ENCODE data around the gene SDK2. TPM values are rescaled to one million over a fixed set of nuclear protein-coding genes. Genes with fewer than 3 reads are reported as not detected.

Gene SDK2
- polyA plus RNA-seq, 1 of the 3 experiments (the other 2 are of a cell fraction): 0.02 TPM

DNA sequence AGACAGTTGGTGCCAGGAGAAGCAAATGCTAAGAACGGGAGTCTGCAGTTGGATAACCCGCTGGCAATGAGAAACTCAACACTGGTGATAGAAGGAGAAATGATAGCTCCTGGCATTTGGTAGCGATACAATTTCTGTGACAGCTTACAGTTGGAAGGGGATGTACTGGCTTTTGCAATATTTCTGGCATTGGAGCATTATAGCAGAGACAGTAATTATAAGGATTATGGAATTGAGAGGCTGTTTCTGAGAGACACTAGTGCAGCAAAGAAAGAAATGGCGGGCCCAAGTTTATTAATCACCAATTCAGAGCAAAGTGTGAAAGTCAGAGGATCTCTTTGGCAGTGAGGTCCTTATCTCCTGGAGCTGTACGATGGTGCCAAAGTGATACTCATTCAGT lies 16.1 kb upstream of the SDK2 start:
- DNase-seq: no peak
- POLR2A ChIA-PET: no interaction called here
- H2AFZ ChIP-seq (ENCODE audit: low read depth): no peak overlapping the region
- no peaks in the 10 kb centered on the region for H4K20me1 ChIP-seq (ENCODE audit: insufficient read depth)
- 35% methylated on average over 5 of the region's 5 CpGs for WGBS (ENCODE audit: low lambda C conversion rate)
- H3K4me1 ChIP-seq (ENCODE audit: control insufficient read depth in 1 of 2, insufficient read depth in 2 of 2, low read depth in 1 of 2, low read length in 1 of 2): no peaks in the 10 kb centered on the region
- no peaks in the 10 kb centered on the region for H3K9me2 ChIP-seq
- CTCF ChIA-PET: interaction anchor here (1.6 kb wide), 1 partner anchor 13 kb away, joined by 9 read pairs; no protein-coding TSS in a partner anchor
- H3K27me3 ChIP-seq (ENCODE audit: insufficient read depth): no peaks in the 10 kb centered on the region
- H3K4me3 ChIP-seq (ENCODE audit: low read depth in 2 of 2, low read length in 1 of 2): no peak overlapping the region
- no peaks in the 10 kb centered on the region for H3K79me2 ChIP-seq (ENCODE audit: insufficient read depth)
- H3K4me2 ChIP-seq: no peak overlapping the region
- no peak overlapping the region for H3K27ac ChIP-seq (ENCODE audit: low read depth in 2 of 2, low read length in 1 of 2)
- TF ChIP-seq CHD2 (IDR thresholded peaks at IDR 0.05; ENCODE audit: low read length, partially characterized antibody): no peak
- TF ChIP-seq, protein P1, sequence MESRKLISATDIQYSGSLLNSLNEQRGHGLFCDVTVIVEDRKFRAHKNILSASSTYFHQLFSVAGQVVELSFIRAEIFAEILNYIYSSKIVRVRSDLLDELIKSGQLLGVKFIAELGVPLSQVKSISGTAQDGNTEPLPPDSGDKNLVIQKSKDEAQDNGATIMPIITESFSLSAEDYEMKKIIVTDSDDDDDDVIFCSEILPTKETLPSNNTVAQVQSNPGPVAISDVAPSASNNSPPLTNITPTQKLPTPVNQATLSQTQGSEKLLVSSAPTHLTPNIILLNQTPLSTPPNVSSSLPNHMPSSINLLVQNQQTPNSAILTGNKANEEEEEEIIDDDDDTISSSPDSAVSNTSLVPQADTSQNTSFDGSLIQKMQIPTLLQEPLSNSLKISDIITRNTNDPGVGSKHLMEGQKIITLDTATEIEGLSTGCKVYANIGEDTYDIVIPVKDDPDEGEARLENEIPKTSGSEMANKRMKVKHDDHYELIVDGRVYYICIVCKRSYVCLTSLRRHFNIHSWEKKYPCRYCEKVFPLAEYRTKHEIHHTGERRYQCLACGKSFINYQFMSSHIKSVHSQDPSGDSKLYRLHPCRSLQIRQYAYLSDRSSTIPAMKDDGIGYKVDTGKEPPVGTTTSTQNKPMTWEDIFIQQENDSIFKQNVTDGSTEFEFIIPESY (IDR thresholded peaks at IDR 0.05; ENCODE audit: borderline replicate concordance, low read depth): no peak
- TF ChIP-seq, protein P2, sequence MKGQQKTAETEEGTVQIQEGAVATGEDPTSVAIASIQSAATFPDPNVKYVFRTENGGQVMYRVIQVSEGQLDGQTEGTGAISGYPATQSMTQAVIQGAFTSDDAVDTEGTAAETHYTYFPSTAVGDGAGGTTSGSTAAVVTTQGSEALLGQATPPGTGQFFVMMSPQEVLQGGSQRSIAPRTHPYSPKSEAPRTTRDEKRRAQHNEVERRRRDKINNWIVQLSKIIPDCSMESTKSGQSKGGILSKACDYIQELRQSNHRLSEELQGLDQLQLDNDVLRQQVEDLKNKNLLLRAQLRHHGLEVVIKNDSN (IDR thresholded peaks at IDR 0.05; ENCODE audit: borderline replicate concordance, low read depth): no peak
- TF ChIP-seq POLR2AphosphoS5 (IDR thresholded peaks at IDR 0.05; ENCODE audit: low read depth, low read length): no peak
- no peak for TF ChIP-seq TEAD4 (IDR thresholded peaks at IDR 0.05; ENCODE audit: borderline replicate concordance, insufficient read depth)
- no peak for TF ChIP-seq FOXM1 (IDR thresholded peaks at IDR 0.05; ENCODE audit: low read depth)
- TF ChIP-seq YY1 (IDR thresholded peaks at IDR 0.05; ENCODE audit: low read depth): no peak
- TF ChIP-seq, protein P3, sequence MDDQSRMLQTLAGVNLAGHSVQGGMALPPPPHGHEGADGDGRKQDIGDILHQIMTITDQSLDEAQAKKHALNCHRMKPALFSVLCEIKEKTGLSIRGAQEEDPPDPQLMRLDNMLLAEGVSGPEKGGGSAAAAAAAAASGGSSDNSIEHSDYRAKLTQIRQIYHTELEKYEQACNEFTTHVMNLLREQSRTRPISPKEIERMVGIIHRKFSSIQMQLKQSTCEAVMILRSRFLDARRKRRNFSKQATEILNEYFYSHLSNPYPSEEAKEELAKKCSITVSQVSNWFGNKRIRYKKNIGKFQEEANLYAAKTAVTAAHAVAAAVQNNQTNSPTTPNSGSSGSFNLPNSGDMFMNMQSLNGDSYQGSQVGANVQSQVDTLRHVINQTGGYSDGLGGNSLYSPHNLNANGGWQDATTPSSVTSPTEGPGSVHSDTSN (IDR thresholded peaks at IDR 0.05): no peak
- TF ChIP-seq EP300 (IDR thresholded peaks at IDR 0.05; ENCODE audit: borderline replicate concordance in 1 of 2, low read depth in 1 of 2, low read length in 1 of 2): no peak
- no peak for TF ChIP-seq FOXJ3 (CRISPR knock-in tag; IDR thresholded peaks at IDR 0.05)
- TF ChIP-seq, protein P4, sequence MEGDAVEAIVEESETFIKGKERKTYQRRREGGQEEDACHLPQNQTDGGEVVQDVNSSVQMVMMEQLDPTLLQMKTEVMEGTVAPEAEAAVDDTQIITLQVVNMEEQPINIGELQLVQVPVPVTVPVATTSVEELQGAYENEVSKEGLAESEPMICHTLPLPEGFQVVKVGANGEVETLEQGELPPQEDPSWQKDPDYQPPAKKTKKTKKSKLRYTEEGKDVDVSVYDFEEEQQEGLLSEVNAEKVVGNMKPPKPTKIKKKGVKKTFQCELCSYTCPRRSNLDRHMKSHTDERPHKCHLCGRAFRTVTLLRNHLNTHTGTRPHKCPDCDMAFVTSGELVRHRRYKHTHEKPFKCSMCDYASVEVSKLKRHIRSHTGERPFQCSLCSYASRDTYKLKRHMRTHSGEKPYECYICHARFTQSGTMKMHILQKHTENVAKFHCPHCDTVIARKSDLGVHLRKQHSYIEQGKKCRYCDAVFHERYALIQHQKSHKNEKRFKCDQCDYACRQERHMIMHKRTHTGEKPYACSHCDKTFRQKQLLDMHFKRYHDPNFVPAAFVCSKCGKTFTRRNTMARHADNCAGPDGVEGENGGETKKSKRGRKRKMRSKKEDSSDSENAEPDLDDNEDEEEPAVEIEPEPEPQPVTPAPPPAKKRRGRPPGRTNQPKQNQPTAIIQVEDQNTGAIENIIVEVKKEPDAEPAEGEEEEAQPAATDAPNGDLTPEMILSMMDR (IDR thresholded peaks at IDR 0.05): no peak
- TF ChIP-seq EZH2phosphoT487 (IDR thresholded peaks at IDR 0.05; ENCODE audit: borderline replicate concordance, low read depth): no peak
- TF ChIP-seq, protein P5, sequence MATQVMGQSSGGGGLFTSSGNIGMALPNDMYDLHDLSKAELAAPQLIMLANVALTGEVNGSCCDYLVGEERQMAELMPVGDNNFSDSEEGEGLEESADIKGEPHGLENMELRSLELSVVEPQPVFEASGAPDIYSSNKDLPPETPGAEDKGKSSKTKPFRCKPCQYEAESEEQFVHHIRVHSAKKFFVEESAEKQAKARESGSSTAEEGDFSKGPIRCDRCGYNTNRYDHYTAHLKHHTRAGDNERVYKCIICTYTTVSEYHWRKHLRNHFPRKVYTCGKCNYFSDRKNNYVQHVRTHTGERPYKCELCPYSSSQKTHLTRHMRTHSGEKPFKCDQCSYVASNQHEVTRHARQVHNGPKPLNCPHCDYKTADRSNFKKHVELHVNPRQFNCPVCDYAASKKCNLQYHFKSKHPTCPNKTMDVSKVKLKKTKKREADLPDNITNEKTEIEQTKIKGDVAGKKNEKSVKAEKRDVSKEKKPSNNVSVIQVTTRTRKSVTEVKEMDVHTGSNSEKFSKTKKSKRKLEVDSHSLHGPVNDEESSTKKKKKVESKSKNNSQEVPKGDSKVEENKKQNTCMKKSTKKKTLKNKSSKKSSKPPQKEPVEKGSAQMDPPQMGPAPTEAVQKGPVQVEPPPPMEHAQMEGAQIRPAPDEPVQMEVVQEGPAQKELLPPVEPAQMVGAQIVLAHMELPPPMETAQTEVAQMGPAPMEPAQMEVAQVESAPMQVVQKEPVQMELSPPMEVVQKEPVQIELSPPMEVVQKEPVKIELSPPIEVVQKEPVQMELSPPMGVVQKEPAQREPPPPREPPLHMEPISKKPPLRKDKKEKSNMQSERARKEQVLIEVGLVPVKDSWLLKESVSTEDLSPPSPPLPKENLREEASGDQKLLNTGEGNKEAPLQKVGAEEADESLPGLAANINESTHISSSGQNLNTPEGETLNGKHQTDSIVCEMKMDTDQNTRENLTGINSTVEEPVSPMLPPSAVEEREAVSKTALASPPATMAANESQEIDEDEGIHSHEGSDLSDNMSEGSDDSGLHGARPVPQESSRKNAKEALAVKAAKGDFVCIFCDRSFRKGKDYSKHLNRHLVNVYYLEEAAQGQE (IDR thresholded peaks at IDR 0.05; ENCODE audit: low read depth, low read length): no peak
- TF ChIP-seq MXI1 (IDR thresholded peaks at IDR 0.05; ENCODE audit: low read depth, low read length): no peak
- TF ChIP-seq RCOR1 (IDR thresholded peaks at IDR 0.05; ENCODE audit: low read length): no peak
- no peak overlapping the region for H3K9ac ChIP-seq
- no peaks in the 10 kb centered on the region for H3K36me3 ChIP-seq (replicated peaks in 1 of 2; ENCODE audit: control insufficient read depth in 1 of 2, insufficient read depth in 2 of 2, low read length in 1 of 2)
- no peaks in the 10 kb centered on the region for H3F3A ChIP-seq (replicated peaks; ENCODE audit: insufficient read depth)
- H3K9me3 ChIP-seq: peaks cover 5% of the 10 kb centered on the region; the same call in 1 of the 2 replicates
